D721Med (cell line): Measurements from ENCODE around the gene WARS2.

Experiments
- DNase-seq: peaks from one replicate; pipeline ENCODE4 v3.0.0; 2011; ENCODE audit warnings: low spot score; ENCODE audit not compliant: insufficient read length
- FAIRE-seq: peaks from 2 replicates; lab custom pipeline; 2011; peaks lifted over from hg19 to GRCh38; lab: Jason Lieb, UNC
- TF ChIP-seq, protein P1 (sequence below): IDR thresholded peaks from 2 replicates; pipeline ENCODE4 v1.5.1; 2012; ENCODE audit warnings: mild to moderate bottlenecking, control low read depth; ENCODE audit not compliant: insufficient read depth; ENCODE audit errors: missing control alignments

Gene WARS2

DNA sequence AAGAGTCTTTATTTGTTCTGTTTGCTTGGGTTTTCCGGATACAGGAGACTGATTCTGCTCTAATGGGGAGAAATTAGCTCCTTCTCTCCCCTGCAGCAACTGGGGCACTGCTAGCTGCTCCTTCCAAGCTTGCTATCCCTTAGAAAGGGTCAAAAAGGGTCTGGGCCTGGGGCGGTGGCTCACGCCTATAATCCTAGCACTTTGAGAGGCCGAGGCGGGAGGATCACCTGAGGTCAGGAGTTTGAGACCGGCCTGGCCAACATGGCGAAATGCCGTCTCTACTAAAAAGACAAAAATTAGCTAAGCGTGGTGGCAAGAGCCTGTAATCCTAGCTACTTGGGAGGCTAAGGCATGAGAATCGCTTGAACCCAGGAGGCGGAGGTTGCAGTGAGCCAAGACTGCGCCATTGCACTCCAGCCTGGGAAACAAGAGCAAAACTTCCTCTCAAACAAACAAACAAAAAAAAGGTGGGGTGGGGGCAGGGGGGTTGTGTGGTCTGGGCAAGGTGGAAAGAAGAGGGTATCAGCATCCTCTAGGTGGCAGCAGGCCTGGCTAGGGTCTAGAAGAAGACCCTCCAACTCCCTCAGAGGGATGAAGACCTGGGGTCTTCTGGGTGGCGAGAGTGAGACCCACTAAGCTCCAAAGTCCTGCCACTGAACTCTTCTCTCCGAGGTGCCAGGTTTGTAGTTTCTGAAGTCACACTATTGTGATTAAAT is 136.9 kb downstream of the WARS2 start:
- FAIRE-seq (no peak), DNase-seq (no peak)
- TF ChIP-seq, protein P1, sequence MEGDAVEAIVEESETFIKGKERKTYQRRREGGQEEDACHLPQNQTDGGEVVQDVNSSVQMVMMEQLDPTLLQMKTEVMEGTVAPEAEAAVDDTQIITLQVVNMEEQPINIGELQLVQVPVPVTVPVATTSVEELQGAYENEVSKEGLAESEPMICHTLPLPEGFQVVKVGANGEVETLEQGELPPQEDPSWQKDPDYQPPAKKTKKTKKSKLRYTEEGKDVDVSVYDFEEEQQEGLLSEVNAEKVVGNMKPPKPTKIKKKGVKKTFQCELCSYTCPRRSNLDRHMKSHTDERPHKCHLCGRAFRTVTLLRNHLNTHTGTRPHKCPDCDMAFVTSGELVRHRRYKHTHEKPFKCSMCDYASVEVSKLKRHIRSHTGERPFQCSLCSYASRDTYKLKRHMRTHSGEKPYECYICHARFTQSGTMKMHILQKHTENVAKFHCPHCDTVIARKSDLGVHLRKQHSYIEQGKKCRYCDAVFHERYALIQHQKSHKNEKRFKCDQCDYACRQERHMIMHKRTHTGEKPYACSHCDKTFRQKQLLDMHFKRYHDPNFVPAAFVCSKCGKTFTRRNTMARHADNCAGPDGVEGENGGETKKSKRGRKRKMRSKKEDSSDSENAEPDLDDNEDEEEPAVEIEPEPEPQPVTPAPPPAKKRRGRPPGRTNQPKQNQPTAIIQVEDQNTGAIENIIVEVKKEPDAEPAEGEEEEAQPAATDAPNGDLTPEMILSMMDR: no peak

DNA sequence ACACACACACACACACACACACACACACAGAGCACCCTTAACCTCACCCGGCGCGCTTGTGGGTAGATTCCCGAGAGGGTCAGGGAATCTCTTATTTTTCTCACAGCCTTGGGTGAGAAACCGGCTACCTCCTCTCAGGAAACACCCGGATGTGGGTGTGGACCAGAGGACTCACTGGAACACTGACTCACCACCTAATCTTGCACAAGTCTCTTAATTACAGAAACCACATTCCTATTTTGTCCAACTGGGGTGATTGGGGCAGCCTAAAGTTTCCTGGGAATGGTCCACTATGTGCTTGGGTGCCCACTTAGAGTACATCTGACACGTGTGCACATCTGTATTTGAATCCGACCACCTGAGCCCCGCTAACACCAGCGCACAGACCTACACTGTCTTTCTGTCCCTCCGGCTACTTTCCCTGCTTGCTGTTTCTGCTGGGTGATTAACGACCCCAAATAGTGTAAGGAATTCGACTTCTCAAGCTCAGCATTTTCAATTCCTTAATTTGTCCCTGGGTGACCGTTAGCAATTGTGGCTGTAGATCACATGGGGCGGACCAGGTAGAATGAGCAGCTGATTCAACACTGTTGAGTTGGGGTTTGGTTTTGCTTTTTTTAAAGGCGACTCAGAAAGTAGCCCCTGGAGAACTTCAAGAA is 138.3 kb downstream of the WARS2 start:
- FAIRE-seq (no peak), DNase-seq (no peak)
- TF ChIP-seq, protein P1: no peak

- no peak for DNase-seq
- no peak for FAIRE-seq
- TF ChIP-seq, protein P1: no peak
Measured at GRCh38 chr1:119001181-119002027, 139.0 kb downstream of the WARS2 start.

- TF ChIP-seq, protein P1: no peak
- DNase-seq (no peak), FAIRE-seq (no peak)
Measured at GRCh38 chr1:119000371-119001180, 139.9 kb downstream of the WARS2 start.

DNA sequence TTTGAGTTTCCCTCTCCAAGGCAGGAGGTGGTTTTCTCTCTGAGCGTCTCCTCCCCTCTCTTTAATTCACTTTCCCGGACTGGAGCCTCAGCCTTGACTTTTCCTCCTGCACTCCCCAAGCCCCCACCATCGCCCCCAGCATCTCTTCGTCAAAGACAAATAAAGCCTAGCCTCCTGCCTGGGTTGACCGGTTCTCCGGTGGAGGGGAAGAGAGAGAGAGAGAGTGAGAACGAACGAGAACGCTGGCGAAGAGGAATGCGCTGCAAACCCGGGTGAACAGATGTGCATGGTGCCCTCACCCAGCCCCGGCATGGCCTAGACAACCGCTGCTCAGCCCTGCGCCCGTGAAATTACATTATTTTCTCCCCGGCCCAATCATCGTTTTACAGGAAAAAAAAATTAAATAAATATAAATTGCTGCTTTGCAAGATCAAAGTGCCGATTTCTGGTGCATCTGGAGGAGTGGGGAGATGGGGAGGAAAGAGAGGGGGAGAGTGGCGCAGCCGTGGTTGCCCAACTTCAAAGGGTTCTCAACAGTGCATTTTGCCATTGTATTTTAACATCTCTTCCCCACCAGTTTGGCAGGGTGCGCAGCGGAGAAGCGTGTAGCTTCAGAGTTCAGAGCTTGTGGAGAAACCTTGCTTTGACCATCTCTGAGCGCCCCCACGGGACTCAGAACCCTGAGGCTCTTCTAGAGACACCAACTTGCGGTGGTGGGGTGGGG is 140.9 kb downstream of the WARS2 start:
- TF ChIP-seq, protein P1: no peak
- FAIRE-seq (no peak), DNase-seq (no peak)

- FAIRE-seq (no peak), DNase-seq (no peak)
- TF ChIP-seq, protein P1: no peak
Measured at GRCh38 chr1:118998171-118998570, 142.3 kb downstream of the WARS2 start.
